MCF 10A (cell line): ENCODE results near the gene FRA10AC1. TPM values are rescaled to one million over a fixed set of nuclear protein-coding genes. Genes with fewer than 3 reads are reported as not detected.

Experiments
- BruUV-seq: library from RNA; stranded (reverse); fragments of 400-500 nt; replicated peaks from 2 replicates; lab custom pipeline; 2021; lab: Mats Ljungman, UMichigan
- CTCF ChIA-PET: fragments of 300-600 bp; sonication (Branson Sonifier 250); formaldehyde crosslinking; extraction: SDS; loops from one replicate; lab custom pipeline; 2021; ENCODE audit warnings: antibody characterized with exemption, inconsistent platforms; lab: Yijun Ruan, JAX
- POLR2A ChIA-PET: fragments of 300-600, 350-650 bp; sonication (Branson Sonifier 250); formaldehyde crosslinking; extraction: SDS; loops from one replicate; lab custom pipeline; 2020; ENCODE audit warnings: antibody characterized with exemption, inconsistent platforms; lab: Yijun Ruan, JAX
- DNase-seq: peaks from one replicate; pipeline ENCODE4 v3.0.0-alpha.2; 2018; ENCODE audit not compliant: unreplicated experiment
- H3K27ac Mint-ChIP-seq: one replicate; pipeline ENCODE4 v1.8.0; 2022; ENCODE audit warnings: mild to moderate bottlenecking, low read depth, mixed read lengths; ENCODE audit not compliant: unreplicated experiment
- H3K27me3 Mint-ChIP-seq: one replicate; pipeline ENCODE4 v1.8.0; 2022; ENCODE audit warnings: mixed read lengths; ENCODE audit not compliant: insufficient read depth, unreplicated experiment
- H3K36me3 Mint-ChIP-seq: one replicate; pipeline ENCODE4 v1.8.0; 2022; ENCODE audit warnings: mild to moderate bottlenecking, moderate library complexity, mixed read lengths; ENCODE audit not compliant: insufficient read depth, unreplicated experiment
- H3K4me1 Mint-ChIP-seq: one replicate; pipeline ENCODE4 v1.8.0; 2022; ENCODE audit warnings: mixed read lengths; ENCODE audit not compliant: insufficient read depth, unreplicated experiment
- H3K4me3 Mint-ChIP-seq: one replicate; pipeline ENCODE4 v1.8.0; 2022; ENCODE audit warnings: mild to moderate bottlenecking, moderate library complexity, mixed read lengths; ENCODE audit not compliant: unreplicated experiment
- H3K9me3 Mint-ChIP-seq: one replicate; pipeline ENCODE4 v1.8.0; 2022; ENCODE audit warnings: mixed read lengths; ENCODE audit not compliant: unreplicated experiment
- CTCF ChIP-seq: fragments of 200-600 bp; IDR thresholded peaks from one replicate; pipeline ENCODE4 v1.8.0; 2022; ENCODE audit warnings: antibody characterized with exemption, mild to moderate bottlenecking; ENCODE audit not compliant: unreplicated experiment
- intact Hi-C: fragments of 100-400 bp; cut with micrococcal nuclease; formaldehyde crosslinking; loops from 2 replicates; pipeline ENCODE4 v1.14.1; 2022
- total RNA-seq: library from RNA; stranded (reverse); gene quantifications from 2 replicates; pipeline ENCODE4 v1.2.3, GENCODE V29; 2022

FRA10AC1 gene
- total RNA-seq, 1 experiment from 2014 or later = 25.1 TPM

GRCh38 chr10:93678805-93679587 lies 23.4 kb downstream of the FRA10AC1 start:
- H3K27ac Mint-ChIP-seq = no peak overlapping the region
- DNase-seq = no peak
- no peaks in the 10 kb centered on the region for H3K27me3 Mint-ChIP-seq
- BruUV-seq = no TSS peak
- TF ChIP-seq CTCF = no peak
- CTCF ChIA-PET = interaction anchor here (0.5 to 6.0 kb wide), 18 partner anchors 9 to 723 kb away, joined by 3 to 84 read pairs (median 4); partner anchors contain the start of gene FRA10AC1
- H3K36me3 Mint-ChIP-seq = peaks cover 58% of the 10 kb centered on the region
- no peak overlapping the region for H3K4me3 Mint-ChIP-seq
- H3K4me1 Mint-ChIP-seq = no peaks in the 10 kb centered on the region
- POLR2A ChIA-PET = interaction anchor here (0.5 to 1.3 kb wide), 4 partner anchors 14 to 242 kb away, joined by 3 to 5 read pairs (median 3); partner anchors contain the start of gene MYOF
- intact Hi-C loops = no loop called here
- no peaks in the 10 kb centered on the region for H3K9me3 Mint-ChIP-seq

GRCh38 chr10:93678386-93678785 lies 24.0 kb downstream of the FRA10AC1 start:
- H3K27ac Mint-ChIP-seq = no peak overlapping the region
- no peak overlapping the region for H3K4me3 Mint-ChIP-seq
- BruUV-seq = no TSS peak
- H3K36me3 Mint-ChIP-seq = peaks cover 60% of the 10 kb centered on the region
- no peak for DNase-seq
- H3K9me3 Mint-ChIP-seq = no peaks in the 10 kb centered on the region
- ChIA-PET CTCF (interaction anchor here (0.5 to 6.0 kb wide), 13 partner anchors 8 to 193 kb away, joined by 3 to 84 read pairs (median 4); partner anchors contain the start of gene FRA10AC1), POLR2A (interaction anchor here (0.6 to 1.3 kb wide), 3 partner anchors 13 to 720 kb away, joined by 3 to 5 read pairs (median 3); partner anchors contain the start of gene MYOF)
- no peak for TF ChIP-seq CTCF
- intact Hi-C loops = no loop called here
- no peaks in the 10 kb centered on the region for H3K27me3 Mint-ChIP-seq
- H3K4me1 Mint-ChIP-seq = no peaks in the 10 kb centered on the region

DNA sequence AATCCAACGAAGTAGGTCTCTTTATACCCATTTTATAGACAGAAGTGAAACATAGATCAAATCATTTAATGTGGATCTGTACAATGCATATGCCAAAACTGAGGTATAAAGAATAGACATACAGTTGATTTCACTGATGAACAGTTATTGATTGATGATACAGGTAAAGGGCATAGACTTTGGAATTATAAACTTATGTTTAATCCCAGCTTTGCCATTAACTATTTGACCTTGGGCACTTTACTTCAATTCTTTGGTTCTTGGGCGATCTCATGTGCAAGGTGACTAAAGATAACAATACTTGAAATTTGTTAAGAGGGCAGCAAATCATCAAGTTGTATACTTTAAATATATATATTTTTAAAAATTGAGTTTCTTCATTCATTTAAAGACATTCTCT lies 28.6 kb downstream of the FRA10AC1 start:
- Mint-ChIP-seq H3K27me3 (no peaks in the 10 kb centered on the region), H3K4me3 (no peak overlapping the region), H3K4me1 (no peaks in the 10 kb centered on the region), H3K27ac (no peak overlapping the region), H3K9me3 (no peaks in the 10 kb centered on the region), H3K36me3 (peaks cover 63% of the 10 kb centered on the region)
- DNase-seq = no peak
- TF ChIP-seq CTCF = no peak
- ChIA-PET POLR2A (no interaction called here), CTCF (no interaction called here)
- intact Hi-C loops = no loop called here
- BruUV-seq = no TSS peak

DNA sequence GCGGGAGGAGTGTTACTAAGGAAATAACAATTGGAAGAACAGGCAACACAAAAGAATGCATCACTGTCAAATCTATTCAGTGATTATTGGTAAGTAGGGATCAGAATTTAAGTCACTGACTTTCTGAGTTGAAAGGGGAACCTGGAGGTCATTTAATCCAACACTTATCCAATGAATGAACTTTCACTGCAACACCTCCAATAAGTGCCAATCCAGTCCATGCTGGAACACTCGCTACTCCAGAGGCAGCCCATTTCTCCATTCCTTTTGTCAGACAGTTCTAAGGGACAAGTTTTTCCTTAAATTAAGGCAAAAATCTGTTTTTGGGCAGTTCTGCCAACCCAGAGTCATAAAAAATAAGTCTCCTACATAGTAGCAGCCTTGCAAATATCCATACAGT lies 29.5 kb downstream of the FRA10AC1 start:
- Mint-ChIP-seq H3K27me3 (no peaks in the 10 kb centered on the region), H3K27ac (no peak overlapping the region), H3K9me3 (no peaks in the 10 kb centered on the region), H3K4me1 (no peaks in the 10 kb centered on the region), H3K4me3 (no peak overlapping the region), H3K36me3 (peaks cover 62% of the 10 kb centered on the region)
- TF ChIP-seq CTCF = no peak
- no TSS peak for BruUV-seq
- intact Hi-C loops = no loop called here
- ChIA-PET POLR2A (no interaction called here), CTCF (no interaction called here)
- no peak for DNase-seq
